ENCODE results near the gene PAQR4.
"Not testable (repeated sequence)": the region's sequence is repeated elsewhere in the genome, so short reads cannot be mapped to it uniquely, and the experiment has no call there.

PAQR4 gene

GRCh38 chr16:2968738-2969544, at the start of gene PAQR4:
Gene PAQR4 (plus strand): TSS chr16:2969348. CDS start chr16:2969675, 327 bp downstream.
- DNase-seq (ENCODE audit: low read depth in 2 of 2) = peak; percentile 36 to 59

GRCh38 chr16:2919511-2920255, 49.5 kb upstream of the PAQR4 start:
- peak in 1 of 2 donors; percentile 27 for DNase-seq (ENCODE audit: low read depth in 2 of 2)

- DNase-seq (ENCODE audit: low read depth in 2 of 2) = no peak
These were observed 45.7 kb upstream of the PAQR4 start for GRCh38 chr16:2923481-2923880.

- no peak for DNase-seq (ENCODE audit: low read depth in 2 of 2)
These were observed 44.0 kb upstream of the PAQR4 start for GRCh38 chr16:2924901-2925755.

- DNase-seq (ENCODE audit: low read depth in 2 of 2) = no peak
These were observed 43.0 kb upstream of the PAQR4 start for GRCh38 chr16:2925951-2926649.

GRCh38 chr16:2926650-2926999, 42.5 kb upstream of the PAQR4 start:
- DNase-seq (ENCODE audit: low read depth in 2 of 2) = no peak

GRCh38 chr16:2927010-2927646, 42.0 kb upstream of the PAQR4 start:
- peak; percentile 57 to 78 for DNase-seq (ENCODE audit: low read depth in 2 of 2)

GRCh38 chr16:2928151-2928550, 41.0 kb upstream of the PAQR4 start:
- DNase-seq (ENCODE audit: low read depth in 2 of 2) = not testable (repeated sequence)

- no peak for DNase-seq (ENCODE audit: low read depth in 2 of 2)
These were observed 40.4 kb upstream of the PAQR4 start for GRCh38 chr16:2928796-2929195.

GRCh38 chr16:2929693-2930092, 39.5 kb upstream of the PAQR4 start:
- DNase-seq (ENCODE audit: low read depth in 2 of 2) = no peak

GRCh38 chr16:2930236-2930635, 38.9 kb upstream of the PAQR4 start:
- no peak for DNase-seq (ENCODE audit: low read depth in 2 of 2)

- DNase-seq (ENCODE audit: low read depth in 2 of 2) = not testable (repeated sequence)
These were observed 37.8 kb upstream of the PAQR4 start for GRCh38 chr16:2931231-2931914.

GRCh38 chr16:2933136-2933535, 36.0 kb upstream of the PAQR4 start:
- no peak for DNase-seq (ENCODE audit: low read depth in 2 of 2)

- DNase-seq (ENCODE audit: low read depth in 2 of 2) = no peak
These were observed 35.4 kb upstream of the PAQR4 start for GRCh38 chr16:2933701-2934100.

GRCh38 chr16:2934450-2934849, 34.7 kb upstream of the PAQR4 start:
- no peak for DNase-seq (ENCODE audit: low read depth in 2 of 2)

GRCh38 chr16:2936436-2937011, 32.6 kb upstream of the PAQR4 start:
- no peak for DNase-seq (ENCODE audit: low read depth in 2 of 2)

GRCh38 chr16:2937170-2937569, 32.0 kb upstream of the PAQR4 start:
- no peak for DNase-seq (ENCODE audit: low read depth in 2 of 2)

GRCh38 chr16:2938206-2938605, 30.9 kb upstream of the PAQR4 start:
- DNase-seq (ENCODE audit: low read depth in 2 of 2) = no peak

GRCh38 chr16:2939968-2940367, 29.2 kb upstream of the PAQR4 start:
- DNase-seq (ENCODE audit: low read depth in 2 of 2) = no peak

- no peak for DNase-seq (ENCODE audit: low read depth in 2 of 2)
These were observed 27.1 kb upstream of the PAQR4 start for GRCh38 chr16:2942045-2942444.
